ENCODE measurements around the gene CD22. TPM values are rescaled to one million over a fixed set of nuclear protein-coding genes. Genes with fewer than 3 reads are reported as not detected.
"Not testable (repeated sequence)": the region's sequence is repeated elsewhere in the genome, so short reads cannot be mapped to it uniquely, and the experiment has no call there.

The CD22 gene
- total RNA-seq, 4 donors from 2014 or later, result 10.9 to 207 (median 15.7) TPM; not detected in 1

DNA sequence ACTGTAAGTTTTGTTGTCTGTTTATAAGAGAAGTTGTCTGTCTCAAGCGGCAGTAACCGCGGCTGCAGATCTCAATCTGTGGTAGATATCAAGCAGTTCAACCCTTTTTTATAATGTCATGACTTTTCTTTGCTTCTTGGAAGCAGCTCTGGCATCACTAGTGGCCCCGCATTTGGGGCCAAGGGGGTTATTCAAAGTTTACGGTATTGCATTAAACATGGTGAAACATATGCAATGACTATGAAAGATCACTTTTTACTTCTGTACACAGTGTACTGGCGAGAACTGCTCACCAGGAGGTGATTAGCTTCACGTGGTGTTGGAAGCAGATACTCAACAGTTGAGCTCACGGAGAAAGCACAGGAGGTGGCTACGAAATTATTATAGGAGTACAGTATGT lies 24.6 kb downstream of the CD22 start:
- DNase-seq, result peak in 1 of 3 donors; percentile 4
- H3K27me3 ChIP-seq, result no peaks in the 10 kb centered on the region
- TF ChIP-seq CTCF (IDR thresholded peaks at IDR 0.05) (no peak), POLR2A (IDR thresholded peaks at IDR 0.05) (no peak)
- H3K4me3 ChIP-seq, result no peak overlapping the region
- H3K4me1 ChIP-seq, result peaks cover 0 to 5% (median 2%) of the 10 kb centered on the region in 4 donors
- H3K36me3 ChIP-seq, result no peaks in the 10 kb centered on the region
- H3K27ac ChIP-seq, result no peak overlapping the region
- no peaks in the 10 kb centered on the region for H3K9me3 ChIP-seq

DNA sequence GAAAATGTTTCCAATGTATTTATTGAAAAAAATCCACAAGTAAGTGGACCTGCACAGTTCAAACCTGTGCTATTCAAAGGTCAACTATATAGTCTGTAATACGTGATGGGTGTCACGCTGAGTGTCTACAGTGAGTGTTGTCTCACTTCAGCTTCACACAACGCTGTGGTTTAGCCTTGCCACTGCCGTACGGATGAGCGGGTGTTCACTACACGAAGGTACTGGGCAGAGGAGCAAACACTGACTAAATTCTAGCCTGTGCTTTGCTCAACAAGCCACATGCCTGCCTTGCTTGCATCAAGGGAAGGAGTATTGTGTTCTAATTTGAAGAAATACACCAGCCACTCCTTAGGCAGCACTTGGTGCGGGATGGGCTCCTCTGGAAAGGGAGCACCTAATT lies 25.9 kb downstream of the CD22 start:
- peak in 1 of 3 donors; percentile 5 for DNase-seq
- no peaks in the 10 kb centered on the region for H3K36me3 ChIP-seq
- H3K4me1 ChIP-seq, result peaks cover 0 to 4% (median 0%) of the 10 kb centered on the region in 4 donors
- H3K4me3 ChIP-seq, result no peak overlapping the region
- no peaks in the 10 kb centered on the region for H3K27me3 ChIP-seq
- H3K9me3 ChIP-seq, result no peaks in the 10 kb centered on the region
- no peak overlapping the region for H3K27ac ChIP-seq
- TF ChIP-seq CTCF (IDR thresholded peaks at IDR 0.05) (no peak), POLR2A (IDR thresholded peaks at IDR 0.05) (no peak)

GRCh38 chr19:35355791-35356460 lies 26.9 kb downstream of the CD22 start:
- Histone ChIP-seq H3K27ac (no peak overlapping the region), H3K27me3 (no peaks in the 10 kb centered on the region), H3K9me3 (no peaks in the 10 kb centered on the region), H3K36me3 (no peaks in the 10 kb centered on the region), H3K4me3 (no peak overlapping the region), H3K4me1 (peaks cover 0 to 4% (median 0%) of the 10 kb centered on the region in 4 donors)
- TF ChIP-seq CTCF (IDR thresholded peaks at IDR 0.05), result no peak
- no peak for TF ChIP-seq POLR2A (IDR thresholded peaks at IDR 0.05)
- DNase-seq, result peak in 1 of 3 donors; percentile 34

DNA sequence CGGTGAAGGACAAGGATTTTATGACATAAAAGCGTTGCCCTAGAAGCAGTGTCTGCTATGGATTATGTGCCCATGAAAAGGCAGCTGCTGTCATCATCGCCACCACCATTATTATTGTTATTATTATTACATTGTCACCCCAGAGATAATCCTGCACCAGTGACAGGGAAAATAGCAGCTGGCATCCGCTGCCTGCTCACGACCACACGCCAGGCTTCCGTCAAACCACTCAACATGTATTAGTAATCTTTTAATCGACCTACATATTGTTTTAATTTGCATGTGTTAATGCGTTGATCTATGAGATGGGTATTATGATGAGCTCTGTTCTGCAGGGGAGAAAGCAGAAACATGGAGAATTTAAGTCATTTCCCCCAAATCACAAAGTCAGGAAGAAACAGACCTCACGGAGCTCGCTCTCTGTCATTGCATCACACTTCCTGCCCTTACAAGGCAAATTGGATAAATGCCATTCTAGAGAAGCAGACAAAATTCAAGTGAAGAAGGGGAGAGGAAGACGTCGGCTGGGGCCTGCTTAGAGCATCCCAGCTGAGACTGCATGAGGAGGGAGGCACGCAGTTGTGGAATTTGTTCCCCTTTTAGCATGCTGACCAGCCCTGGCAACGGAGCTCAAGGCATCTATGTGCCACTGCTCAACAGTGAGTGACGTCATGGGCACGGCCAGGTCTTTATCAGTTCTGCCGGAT lies 29.0 kb downstream of the CD22 start, which contains the start of gene FFAR3:
Gene FFAR3 (plus strand): TSS at position 594 of the 707 bp plus-strand sequence. CDS start 431 bp downstream, outside the sequence.
- H3K9me3 ChIP-seq, result no peaks in the 10 kb centered on the region
- no peak within 1 kb of the TSS for H3K4me3 ChIP-seq
- no peak within 1 kb of the TSS for H3K27ac ChIP-seq
- H3K4me1 ChIP-seq, result no peaks in the 10 kb centered on the region
- DNase-seq, result no peak
- H3K36me3 ChIP-seq, result no peaks in the 10 kb centered on the region
- no peaks in the 10 kb centered on the region for H3K27me3 ChIP-seq
- no peak for TF ChIP-seq POLR2A (IDR thresholded peaks at IDR 0.05)
- no peak for TF ChIP-seq CTCF (IDR thresholded peaks at IDR 0.05)

DNA sequence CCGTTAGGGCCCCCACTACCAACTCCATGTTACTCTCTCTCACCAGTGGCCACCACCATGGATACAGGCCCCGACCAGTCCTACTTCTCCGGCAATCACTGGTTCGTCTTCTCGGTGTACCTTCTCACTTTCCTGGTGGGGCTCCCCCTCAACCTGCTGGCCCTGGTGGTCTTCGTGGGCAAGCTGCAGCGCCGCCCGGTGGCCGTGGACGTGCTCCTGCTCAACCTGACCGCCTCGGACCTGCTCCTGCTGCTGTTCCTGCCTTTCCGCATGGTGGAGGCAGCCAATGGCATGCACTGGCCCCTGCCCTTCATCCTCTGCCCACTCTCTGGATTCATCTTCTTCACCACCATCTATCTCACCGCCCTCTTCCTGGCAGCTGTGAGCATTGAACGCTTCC lies 29.8 kb downstream of the CD22 start:
- not testable (repeated sequence) for H3K9me3 ChIP-seq, H3K4me3 ChIP-seq, H3K27ac ChIP-seq, H3K27me3 ChIP-seq, H3K4me1 ChIP-seq, H3K36me3 ChIP-seq, DNase-seq

DNA sequence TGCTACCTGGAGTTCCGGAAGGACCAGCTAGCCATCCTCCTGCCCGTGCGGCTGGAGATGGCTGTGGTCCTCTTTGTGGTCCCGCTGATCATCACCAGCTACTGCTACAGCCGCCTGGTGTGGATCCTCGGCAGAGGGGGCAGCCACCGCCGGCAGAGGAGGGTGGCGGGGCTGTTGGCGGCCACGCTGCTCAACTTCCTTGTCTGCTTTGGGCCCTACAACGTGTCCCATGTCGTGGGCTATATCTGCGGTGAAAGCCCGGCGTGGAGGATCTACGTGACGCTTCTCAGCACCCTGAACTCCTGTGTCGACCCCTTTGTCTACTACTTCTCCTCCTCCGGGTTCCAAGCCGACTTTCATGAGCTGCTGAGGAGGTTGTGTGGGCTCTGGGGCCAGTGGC lies 30.4 kb downstream of the CD22 start:
- not testable (repeated sequence) for H3K4me1 ChIP-seq, H3K27ac ChIP-seq, DNase-seq, H3K4me3 ChIP-seq, H3K9me3 ChIP-seq, H3K27me3 ChIP-seq, H3K36me3 ChIP-seq

GRCh38 chr19:35360081-35360480 lies 31.1 kb downstream of the CD22 start:
- not testable (repeated sequence) for H3K4me1 ChIP-seq, H3K27me3 ChIP-seq, H3K9me3 ChIP-seq, H3K4me3 ChIP-seq, DNase-seq, H3K36me3 ChIP-seq, H3K27ac ChIP-seq
